WTC11 (cell line): ENCODE results near the gene KRTAP5-4.

Experiments
- CREB1 ChIP-seq: sonication (generic); formaldehyde crosslinking; IDR thresholded peaks from 2 replicates; pipeline ENCODE4 v1.8.0; 2023; ENCODE audit warnings: mild to moderate bottlenecking, missing genetic modification reagents
- ELF4 ChIP-seq: sonication (generic); formaldehyde crosslinking; IDR thresholded peaks from 2 replicates; pipeline ENCODE4 v1.8.1; 2022; ENCODE audit warnings: low read depth, mild to moderate bottlenecking, moderate library complexity, missing genetic modification reagents
- ESRRA ChIP-seq: sonication (generic); formaldehyde crosslinking; IDR thresholded peaks from 2 replicates; pipeline ENCODE4 v1.8.1; 2022; ENCODE audit warnings: mild to moderate bottlenecking, missing genetic modification reagents, borderline replicate concordance
- ETV6 ChIP-seq: sonication (generic); formaldehyde crosslinking; IDR thresholded peaks from 2 replicates; pipeline ENCODE4 v1.8.1; 2022; ENCODE audit warnings: mild to moderate bottlenecking, missing genetic modification reagents
- FOXK1 ChIP-seq: sonication (generic); formaldehyde crosslinking; IDR thresholded peaks from 2 replicates; pipeline ENCODE4 v1.8.0; 2022; ENCODE audit warnings: mild to moderate bottlenecking, moderate library complexity, missing genetic modification reagents
- OVOL2 ChIP-seq: fragments of 250-450 bp; sonication (Bioruptor Pico); IDR thresholded peaks from 2 replicates; pipeline ENCODE4 v1.9.0; 2021; ENCODE audit warnings: mild to moderate bottlenecking, borderline replicate concordance
- RELA ChIP-seq: sonication (generic); formaldehyde crosslinking; IDR thresholded peaks from 2 replicates; pipeline ENCODE4 v1.8.1; 2022; ENCODE audit warnings: missing genetic modification reagents, mild to moderate bottlenecking, borderline replicate concordance
- TF ChIP-seq, protein P1 (sequence below): sonication (generic); formaldehyde crosslinking; conservative IDR thresholded peaks from 2 replicates; pipeline ENCODE4 v1.8.1; 2023; ENCODE audit warnings: mild to moderate bottlenecking, low read depth, missing genetic modification reagents, moderate library complexity
- TF ChIP-seq, protein P2 (sequence below): fragments of 200-600 bp; IDR thresholded peaks from 2 replicates; pipeline ENCODE4 v1.8.0; 2022; ENCODE audit warnings: antibody characterized with exemption
- TF ChIP-seq, protein P3 (sequence below): sonication (generic); formaldehyde crosslinking; IDR thresholded peaks from 2 replicates; pipeline ENCODE4 v1.8.1; 2022; ENCODE audit warnings: low read depth, missing genetic modification reagents, borderline replicate concordance
- TF ChIP-seq, protein P4 (sequence below): sonication (generic); formaldehyde crosslinking; IDR thresholded peaks from 2 replicates; pipeline ENCODE4 v1.8.0; 2022; ENCODE audit warnings: mild to moderate bottlenecking, missing genetic modification reagents
- TF ChIP-seq, protein P5 (sequence below): sonication (generic); formaldehyde crosslinking; IDR thresholded peaks from 2 replicates; pipeline ENCODE4 v1.8.0; 2022; ENCODE audit warnings: mild to moderate bottlenecking, missing genetic modification reagents
- TF ChIP-seq, protein P6 (sequence below): sonication (generic); formaldehyde crosslinking; IDR thresholded peaks from 2 replicates; pipeline ENCODE4 v1.8.1; 2022; ENCODE audit warnings: low read depth, mild to moderate bottlenecking, moderate library complexity, missing genetic modification reagents, borderline replicate concordance

DNA sequence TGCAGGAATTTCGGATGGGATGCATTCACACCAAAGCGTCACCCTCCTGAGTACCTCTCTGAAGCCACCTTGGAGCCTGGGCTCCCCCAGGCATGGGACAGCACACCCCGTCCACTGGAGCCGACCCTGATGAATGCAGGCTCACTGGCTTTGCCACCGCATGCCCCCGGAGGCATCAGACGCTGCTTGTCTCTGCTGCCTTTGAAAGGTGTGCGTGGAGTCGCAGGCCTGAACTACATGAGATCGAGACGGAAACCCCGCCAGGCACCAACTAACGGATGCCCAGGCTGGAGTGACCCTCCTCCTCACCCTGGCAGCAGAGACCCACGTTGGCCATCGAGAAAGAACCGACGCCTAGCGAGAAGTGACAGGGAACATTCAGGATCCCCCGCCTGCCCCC lies 30.1 kb upstream of the KRTAP5-4 start:
- TF ChIP-seq, protein P1, sequence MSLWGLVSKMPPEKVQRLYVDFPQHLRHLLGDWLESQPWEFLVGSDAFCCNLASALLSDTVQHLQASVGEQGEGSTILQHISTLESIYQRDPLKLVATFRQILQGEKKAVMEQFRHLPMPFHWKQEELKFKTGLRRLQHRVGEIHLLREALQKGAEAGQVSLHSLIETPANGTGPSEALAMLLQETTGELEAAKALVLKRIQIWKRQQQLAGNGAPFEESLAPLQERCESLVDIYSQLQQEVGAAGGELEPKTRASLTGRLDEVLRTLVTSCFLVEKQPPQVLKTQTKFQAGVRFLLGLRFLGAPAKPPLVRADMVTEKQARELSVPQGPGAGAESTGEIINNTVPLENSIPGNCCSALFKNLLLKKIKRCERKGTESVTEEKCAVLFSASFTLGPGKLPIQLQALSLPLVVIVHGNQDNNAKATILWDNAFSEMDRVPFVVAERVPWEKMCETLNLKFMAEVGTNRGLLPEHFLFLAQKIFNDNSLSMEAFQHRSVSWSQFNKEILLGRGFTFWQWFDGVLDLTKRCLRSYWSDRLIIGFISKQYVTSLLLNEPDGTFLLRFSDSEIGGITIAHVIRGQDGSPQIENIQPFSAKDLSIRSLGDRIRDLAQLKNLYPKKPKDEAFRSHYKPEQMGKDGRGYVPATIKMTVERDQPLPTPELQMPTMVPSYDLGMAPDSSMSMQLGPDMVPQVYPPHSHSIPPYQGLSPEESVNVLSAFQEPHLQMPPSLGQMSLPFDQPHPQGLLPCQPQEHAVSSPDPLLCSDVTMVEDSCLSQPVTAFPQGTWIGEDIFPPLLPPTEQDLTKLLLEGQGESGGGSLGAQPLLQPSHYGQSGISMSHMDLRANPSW, result no peak
- TF ChIP-seq, protein P2, sequence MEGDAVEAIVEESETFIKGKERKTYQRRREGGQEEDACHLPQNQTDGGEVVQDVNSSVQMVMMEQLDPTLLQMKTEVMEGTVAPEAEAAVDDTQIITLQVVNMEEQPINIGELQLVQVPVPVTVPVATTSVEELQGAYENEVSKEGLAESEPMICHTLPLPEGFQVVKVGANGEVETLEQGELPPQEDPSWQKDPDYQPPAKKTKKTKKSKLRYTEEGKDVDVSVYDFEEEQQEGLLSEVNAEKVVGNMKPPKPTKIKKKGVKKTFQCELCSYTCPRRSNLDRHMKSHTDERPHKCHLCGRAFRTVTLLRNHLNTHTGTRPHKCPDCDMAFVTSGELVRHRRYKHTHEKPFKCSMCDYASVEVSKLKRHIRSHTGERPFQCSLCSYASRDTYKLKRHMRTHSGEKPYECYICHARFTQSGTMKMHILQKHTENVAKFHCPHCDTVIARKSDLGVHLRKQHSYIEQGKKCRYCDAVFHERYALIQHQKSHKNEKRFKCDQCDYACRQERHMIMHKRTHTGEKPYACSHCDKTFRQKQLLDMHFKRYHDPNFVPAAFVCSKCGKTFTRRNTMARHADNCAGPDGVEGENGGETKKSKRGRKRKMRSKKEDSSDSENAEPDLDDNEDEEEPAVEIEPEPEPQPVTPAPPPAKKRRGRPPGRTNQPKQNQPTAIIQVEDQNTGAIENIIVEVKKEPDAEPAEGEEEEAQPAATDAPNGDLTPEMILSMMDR, result no peak
- TF ChIP-seq, protein P3, sequence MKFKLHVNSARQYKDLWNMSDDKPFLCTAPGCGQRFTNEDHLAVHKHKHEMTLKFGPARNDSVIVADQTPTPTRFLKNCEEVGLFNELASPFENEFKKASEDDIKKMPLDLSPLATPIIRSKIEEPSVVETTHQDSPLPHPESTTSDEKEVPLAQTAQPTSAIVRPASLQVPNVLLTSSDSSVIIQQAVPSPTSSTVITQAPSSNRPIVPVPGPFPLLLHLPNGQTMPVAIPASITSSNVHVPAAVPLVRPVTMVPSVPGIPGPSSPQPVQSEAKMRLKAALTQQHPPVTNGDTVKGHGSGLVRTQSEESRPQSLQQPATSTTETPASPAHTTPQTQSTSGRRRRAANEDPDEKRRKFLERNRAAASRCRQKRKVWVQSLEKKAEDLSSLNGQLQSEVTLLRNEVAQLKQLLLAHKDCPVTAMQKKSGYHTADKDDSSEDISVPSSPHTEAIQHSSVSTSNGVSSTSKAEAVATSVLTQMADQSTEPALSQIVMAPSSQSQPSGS, result no peak
- TF ChIP-seq ETV6 (CRISPR knock-in tag) (no peak), RELA (CRISPR knock-in tag) (no peak), ELF4 (CRISPR knock-in tag) (no peak), ESRRA (CRISPR knock-in tag) (no peak), FOXK1 (CRISPR knock-in tag) (no peak), OVOL2 (CRISPR knock-in tag) (no peak), CREB1 (CRISPR knock-in tag) (no peak)
- TF ChIP-seq, protein P4, sequence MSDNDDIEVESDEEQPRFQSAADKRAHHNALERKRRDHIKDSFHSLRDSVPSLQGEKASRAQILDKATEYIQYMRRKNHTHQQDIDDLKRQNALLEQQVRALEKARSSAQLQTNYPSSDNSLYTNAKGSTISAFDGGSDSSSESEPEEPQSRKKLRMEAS (CRISPR knock-in tag), result no peak
- TF ChIP-seq, protein P5, sequence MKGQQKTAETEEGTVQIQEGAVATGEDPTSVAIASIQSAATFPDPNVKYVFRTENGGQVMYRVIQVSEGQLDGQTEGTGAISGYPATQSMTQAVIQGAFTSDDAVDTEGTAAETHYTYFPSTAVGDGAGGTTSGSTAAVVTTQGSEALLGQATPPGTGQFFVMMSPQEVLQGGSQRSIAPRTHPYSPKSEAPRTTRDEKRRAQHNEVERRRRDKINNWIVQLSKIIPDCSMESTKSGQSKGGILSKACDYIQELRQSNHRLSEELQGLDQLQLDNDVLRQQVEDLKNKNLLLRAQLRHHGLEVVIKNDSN (CRISPR knock-in tag), result no peak
- TF ChIP-seq, protein P6, sequence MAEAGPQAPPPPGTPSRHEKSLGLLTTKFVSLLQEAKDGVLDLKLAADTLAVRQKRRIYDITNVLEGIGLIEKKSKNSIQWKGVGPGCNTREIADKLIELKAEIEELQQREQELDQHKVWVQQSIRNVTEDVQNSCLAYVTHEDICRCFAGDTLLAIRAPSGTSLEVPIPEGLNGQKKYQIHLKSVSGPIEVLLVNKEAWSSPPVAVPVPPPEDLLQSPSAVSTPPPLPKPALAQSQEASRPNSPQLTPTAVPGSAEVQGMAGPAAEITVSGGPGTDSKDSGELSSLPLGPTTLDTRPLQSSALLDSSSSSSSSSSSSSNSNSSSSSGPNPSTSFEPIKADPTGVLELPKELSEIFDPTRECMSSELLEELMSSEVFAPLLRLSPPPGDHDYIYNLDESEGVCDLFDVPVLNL (CRISPR knock-in tag), result no peak
